Measurements from ENCODE around the gene NOSIP.
A peak's percentile ranks its signal among the peaks of the same experiment; 100 is the strongest.

NOSIP gene

GRCh38 chr19:49544154-49544553, 36.2 kb downstream of the NOSIP start:
- DNase-seq, result no peak

- no peak for DNase-seq
Observed at GRCh38 chr19:49543032-49543431, 37.3 kb downstream of the NOSIP start.

DNA sequence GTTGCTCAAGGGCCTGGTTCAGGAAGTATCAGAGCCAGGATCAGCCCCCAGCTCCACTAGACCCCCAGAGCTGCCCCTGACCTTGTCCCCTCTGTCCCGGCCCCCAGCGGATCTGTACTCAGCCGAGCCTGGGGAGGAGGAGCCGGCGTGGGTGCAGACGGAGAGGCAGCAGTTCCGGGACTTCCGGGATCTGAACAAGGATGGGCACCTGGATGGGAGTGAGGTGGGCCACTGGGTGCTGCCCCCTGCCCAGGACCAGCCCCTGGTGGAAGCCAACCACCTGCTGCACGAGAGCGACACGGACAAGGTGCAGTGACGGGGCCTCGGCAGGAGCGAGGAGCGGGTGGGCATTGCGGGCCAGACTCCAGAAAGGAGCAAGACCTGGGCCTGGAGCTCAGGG, 37.9 kb downstream of the NOSIP start:
- no peak for DNase-seq

DNA sequence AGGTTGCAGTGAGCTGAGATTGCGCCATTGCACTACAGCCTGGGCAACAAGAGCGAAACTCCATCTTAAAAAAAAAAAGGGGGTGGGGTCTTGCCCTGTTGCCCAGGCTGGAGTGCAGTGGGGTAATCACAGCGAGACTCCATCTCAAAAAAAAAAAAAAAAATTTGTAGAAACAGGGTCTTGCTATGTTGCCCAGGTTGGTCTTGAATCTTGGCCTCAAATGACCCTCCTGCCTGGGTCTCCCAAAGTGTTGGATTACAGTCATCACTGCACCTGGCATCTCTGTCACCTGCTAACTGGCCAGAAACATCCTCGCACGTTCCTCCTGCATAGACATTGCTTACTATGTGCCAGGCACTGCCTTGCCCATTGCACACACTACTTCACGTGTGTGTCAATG, 38.4 kb downstream of the NOSIP start:
- DNase-seq, result no peak

GRCh38 chr19:49539192-49539952, 41.0 kb downstream of the NOSIP start:
- DNase-seq, result no peak

DNA sequence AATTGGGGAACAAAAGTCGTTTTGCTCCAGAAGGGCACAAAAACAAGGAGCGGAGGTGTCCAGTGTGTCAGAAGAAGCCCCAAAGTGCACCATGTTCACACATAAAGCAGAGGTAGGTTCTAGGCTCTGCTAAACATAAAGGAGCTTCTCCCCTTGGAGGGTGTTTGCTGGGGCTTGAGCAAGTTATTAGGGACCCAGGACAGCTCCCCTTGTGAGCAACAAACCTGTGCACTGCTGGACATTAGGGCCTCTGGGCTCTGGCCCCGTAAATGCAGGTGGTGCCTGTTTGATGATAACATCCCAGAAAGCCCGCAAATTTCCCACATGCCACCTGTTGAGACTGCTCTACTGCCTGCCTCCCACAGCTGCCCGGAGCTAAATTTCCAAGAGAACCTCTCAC, 41.7 kb downstream of the NOSIP start:
- DNase-seq, result no peak

DNA sequence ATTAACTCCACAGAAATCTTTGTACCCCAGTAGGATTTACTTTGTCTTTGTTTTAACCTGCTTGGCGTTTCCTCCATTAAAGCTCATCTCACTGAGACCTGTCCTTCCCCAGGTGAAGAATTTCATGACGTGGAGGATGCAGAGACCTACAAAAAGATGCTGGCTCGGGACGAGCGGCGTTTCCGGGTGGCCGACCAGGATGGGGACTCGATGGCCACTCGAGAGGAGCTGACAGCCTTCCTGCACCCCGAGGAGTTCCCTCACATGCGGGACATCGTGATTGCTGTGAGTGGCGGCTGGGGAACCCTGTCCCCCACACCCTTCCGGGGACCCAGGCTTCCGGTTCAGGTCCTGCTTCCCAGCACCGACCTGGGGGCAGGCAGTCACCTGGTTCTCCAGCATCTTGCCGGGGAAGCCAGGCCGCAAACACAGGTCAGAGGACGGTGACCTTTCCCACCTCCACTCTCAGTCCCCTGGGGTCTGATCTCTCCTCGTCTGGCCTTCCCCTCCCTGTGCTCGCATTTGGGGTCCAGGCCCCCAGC, 43.4 kb downstream of the NOSIP start:
- no peak for DNase-seq

DNA sequence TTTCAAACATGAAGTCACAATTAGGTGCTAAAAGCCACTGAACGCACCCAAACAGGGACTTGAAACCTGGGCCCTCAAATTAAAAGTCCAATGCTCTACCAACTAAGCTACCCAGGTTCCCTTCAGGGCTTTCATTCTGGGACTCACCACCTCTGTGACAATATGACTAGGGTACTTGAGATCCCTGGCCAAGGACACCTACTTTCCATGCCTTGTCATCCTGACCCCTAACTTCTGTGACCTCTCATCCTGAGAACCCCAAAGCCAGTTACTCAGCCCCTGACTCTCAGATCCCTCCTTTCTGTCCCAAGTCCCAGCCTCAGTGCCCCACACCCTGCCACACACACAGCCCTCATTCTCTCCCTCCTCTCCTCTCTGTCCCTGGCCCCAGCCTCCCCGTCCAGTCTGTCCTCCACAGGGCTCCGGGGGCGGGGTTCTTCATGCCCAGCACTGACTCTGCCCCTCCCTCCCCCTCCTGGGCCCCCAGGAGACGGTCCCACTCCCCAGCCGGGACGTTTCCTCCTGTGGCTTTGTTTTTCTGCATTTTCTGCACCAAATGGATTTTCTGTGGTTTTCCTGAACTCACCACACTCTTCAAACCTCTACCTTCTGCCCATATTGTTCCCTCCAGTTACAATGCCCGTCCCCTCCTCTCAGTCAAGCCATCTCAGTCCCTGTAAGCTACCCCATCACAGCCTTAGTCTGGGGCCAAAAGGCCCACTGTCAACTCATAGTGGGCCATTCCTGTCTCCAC, 45.5 kb downstream of the NOSIP start:
- no peak for DNase-seq

GRCh38 chr19:49533551-49534488, 46.5 kb downstream of the NOSIP start:
- peak; percentile 62 for DNase-seq

- DNase-seq, result no peak
Observed at GRCh38 chr19:49530708-49531107, 49.6 kb downstream of the NOSIP start.

DNA sequence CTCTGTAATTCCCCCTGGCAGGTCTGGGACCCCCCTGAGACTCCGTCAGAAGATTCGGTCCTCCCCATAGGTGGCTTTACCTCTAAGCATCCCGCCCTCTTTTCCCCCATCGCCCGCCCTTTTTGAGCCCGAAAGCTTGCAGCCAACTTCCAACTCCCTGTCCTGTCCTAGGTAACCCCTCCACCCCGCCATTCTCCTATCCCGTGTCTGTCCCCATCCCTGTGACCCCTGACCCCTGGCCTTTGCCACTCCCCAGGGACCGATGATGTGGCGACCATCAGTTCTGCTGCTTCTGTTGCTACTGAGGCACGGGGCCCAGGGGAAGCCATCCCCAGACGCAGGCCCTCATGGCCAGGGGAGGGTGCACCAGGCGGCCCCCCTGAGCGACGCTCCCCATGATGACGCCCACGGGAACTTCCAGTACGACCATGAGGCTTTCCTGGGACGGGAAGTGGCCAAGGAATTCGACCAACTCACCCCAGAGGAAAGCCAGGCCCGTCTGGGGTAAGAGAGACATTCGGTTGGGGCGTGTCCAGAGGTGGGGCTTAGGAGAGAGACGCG, 52.1 kb downstream of the NOSIP start:
- DNase-seq, result no peak

GRCh38 chr19:49524812-49525455, 55.4 kb downstream of the NOSIP start:
- no peak for DNase-seq

DNA sequence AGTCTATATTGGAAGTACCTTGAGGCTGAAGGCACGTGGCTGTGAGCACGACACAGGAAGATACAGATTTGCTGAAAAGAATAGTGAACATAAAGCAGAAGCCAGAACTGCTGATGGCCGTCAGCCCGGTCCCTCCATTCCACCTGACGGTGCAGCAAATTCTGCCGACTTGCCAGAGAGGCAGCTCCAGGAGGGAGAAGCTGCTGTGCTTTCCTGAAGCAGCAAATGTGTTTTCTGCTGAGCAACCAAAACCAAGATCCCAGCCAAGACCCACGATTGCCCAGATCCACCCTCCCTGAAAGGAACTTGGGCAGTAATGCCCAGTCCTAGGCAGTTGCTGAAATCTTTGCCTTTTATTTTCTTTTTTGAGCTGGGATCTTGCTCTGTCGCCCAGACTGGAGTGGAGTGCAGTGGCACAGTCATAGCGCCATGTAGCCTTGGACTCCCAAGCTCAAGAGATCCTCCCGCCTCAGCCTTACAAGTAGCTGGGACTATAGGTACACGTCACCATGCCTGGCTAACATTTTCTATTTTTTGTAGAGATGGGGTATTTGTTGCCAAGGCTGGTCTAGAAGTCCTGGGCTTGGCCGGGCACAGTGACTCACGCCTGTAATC, 59.5 kb downstream of the NOSIP start:
- DNase-seq, result no peak

- no peak for DNase-seq
Observed at GRCh38 chr19:49518033-49518432, 62.3 kb downstream of the NOSIP start.

DNA sequence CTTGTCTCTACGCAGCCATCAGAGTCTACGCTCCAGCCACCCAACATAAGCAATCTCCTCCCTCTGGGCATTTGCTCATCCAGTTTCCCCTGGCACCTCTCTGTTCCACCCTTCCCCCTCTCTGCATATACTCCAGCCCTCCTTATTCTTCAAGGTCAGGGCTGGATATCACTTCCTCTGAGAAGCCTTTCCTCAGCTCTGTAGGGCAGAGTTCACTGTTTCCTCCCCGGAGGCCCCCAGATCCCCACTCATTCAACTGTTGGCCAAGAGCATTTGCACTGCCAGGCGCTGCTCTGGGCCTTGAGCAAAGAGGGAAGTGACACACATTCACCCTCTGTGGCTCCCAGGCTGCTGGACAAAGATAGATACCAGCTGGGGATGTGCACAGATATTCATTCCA, 64.6 kb downstream of the NOSIP start:
- no peak for DNase-seq

DNA sequence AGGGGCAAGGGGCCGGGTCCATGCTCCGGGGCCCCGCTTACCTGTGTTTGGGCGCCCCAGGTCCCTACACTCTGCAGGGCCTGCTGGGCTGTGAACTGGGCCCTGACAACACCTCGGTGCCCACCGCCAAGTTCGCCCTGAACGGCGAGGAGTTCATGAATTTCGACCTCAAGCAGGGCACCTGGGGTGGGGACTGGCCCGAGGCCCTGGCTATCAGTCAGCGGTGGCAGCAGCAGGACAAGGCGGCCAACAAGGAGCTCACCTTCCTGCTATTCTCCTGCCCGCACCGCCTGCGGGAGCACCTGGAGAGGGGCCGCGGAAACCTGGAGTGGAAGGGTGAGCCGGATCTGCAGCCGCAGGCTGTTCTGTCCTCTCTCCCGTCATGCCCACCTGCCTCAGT, 66.2 kb downstream of the NOSIP start:
- no peak for DNase-seq

DNA sequence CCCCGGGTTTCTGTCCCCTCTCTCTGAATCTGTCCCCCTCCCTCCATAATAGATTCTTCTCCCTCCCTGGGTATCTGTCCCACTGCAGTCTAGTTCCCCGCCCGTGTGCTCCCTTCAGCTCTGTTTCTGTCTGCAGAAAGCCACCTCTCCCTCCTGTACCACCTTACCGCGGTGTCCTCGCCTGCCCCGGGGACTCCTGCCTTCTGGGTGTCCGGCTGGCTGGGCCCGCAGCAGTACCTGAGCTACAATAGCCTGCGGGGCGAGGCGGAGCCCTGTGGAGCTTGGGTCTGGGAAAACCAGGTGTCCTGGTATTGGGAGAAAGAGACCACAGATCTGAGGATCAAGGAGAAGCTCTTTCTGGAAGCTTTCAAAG, 66.6 kb downstream of the NOSIP start:
- DNase-seq, result no peak

DNA sequence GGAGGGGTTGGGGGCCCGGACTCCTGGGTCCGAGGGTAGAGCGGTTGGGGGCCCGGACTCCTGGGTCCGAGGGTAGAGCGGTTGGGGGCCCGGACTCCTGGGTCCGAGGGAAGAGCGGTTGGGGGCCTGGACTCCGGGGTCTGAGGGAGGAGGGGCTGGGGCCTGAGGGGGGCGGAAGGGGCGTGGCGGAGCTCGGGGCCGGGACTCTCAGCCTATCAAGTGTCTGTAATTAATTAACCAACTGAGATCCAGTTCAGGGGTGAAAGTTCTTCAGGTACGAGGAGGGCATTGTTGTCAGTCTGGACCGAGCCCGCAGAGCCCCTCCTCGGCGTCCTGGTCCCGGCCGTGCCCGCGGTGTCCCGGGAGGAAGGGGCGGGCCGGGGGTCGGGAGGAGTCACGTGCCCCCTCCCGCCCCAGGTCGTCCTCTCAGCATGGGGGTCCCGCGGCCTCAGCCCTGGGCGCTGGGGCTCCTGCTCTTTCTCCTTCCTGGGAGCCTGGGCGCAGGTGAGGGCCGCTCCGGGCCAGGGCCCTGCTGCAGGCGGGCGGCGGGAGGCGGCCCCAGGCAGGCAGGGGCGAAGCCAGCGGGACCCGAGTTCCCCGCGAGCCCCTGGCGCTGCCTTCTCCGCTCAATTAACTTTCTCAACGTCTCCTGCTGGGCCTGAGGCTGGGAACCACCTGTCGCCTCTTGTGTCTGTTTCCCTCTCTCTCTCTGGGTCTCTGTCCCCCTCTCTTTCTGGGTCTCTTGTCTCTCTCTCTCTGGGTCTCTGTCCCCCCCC, 67.2 kb downstream of the NOSIP start:
- no peak for DNase-seq

- no peak for DNase-seq
Observed at GRCh38 chr19:49507803-49508494, 72.4 kb downstream of the NOSIP start.

DNA sequence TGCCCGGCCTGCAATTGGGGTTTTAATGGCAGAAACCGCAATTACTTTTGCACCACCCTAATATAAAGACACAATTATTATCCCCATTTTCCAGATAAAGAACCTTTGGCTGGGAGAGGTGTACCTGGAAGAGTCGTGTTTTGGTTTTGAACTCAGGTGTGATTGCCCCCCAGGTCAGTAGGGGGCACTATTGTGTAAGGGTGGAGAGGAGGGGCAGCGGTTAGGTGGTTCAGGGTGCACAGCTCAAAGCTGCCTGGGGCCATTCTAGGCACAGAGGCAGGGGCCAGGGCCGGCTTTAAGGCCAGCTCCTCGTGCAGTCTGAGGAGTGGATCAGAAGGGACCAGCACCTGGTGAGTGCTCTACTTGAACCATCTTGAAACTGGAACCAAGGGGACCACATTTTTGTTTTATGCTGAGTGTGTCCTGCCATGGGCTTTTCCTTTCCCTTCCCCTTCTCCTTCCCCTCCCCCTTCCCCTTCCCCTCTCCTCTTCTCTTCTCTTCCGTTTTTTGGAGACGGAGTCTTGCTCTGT, 73.7 kb downstream of the NOSIP start:
- DNase-seq, result no peak
